Measurements from ENCODE around the gene KPNA4. TPM values are rescaled to one million over a fixed set of nuclear protein-coding genes. Genes with fewer than 3 reads are reported as not detected.
A peak's percentile ranks its signal among the peaks of the same experiment; 100 is the strongest.

The KPNA4 gene
- total and polyA plus RNA-seq, 2 of the 4 experiments (the other 2 are of a cell fraction), result 12.9 to 46.1 TPM

GRCh38 chr3:160446522-160447056 lies 118.8 kb downstream of the KPNA4 start:
- Histone ChIP-seq H3K4ac (ENCODE audit: low read depth, low read length) (peak overlapping the region; percentile 4), H3K14ac (replicated peaks; ENCODE audit: low read depth, low read length) (peak overlapping the region; percentile 57; the same call in 1 of the 2 replicates), H2AK5ac (ENCODE audit: low read depth, low read length) (peak overlapping the region; percentile 85), H3K9me1 (ENCODE audit: insufficient read depth, low read length) (peaks cover 4% of the 10 kb centered on the region; the same call in 1 of the 2 replicates), H3K27ac (ENCODE audit: insufficient read depth, low read length) (peak overlapping the region; percentile 15; the same call in 1 of the 2 replicates), H2BK120ac (ENCODE audit: low read depth, low read length) (peak overlapping the region; percentile 19; the same call in 1 of the 2 replicates), H4K20me1 (ENCODE audit: insufficient read depth, low read length) (peaks cover 7% of the 10 kb centered on the region; the same call in 1 of the 2 replicates), H4K5ac (ENCODE audit: low read depth, low read length) (peak overlapping the region; percentile 45), H4K91ac (ENCODE audit: insufficient read depth, low read depth, low read length) (peak overlapping the region; percentile 4; the same call in 1 of the 2 replicates), H3K79me1 (ENCODE audit: low read depth in 1 of 2, low read length in 2 of 2) (peaks cover 6 to 35% of the 10 kb centered on the region in 2 experiments; a peak in 2 of 4 replicates), H3K4me1 (ENCODE audit: control insufficient read depth, insufficient read depth, low read length) (peaks cover 10% of the 10 kb centered on the region), H3K23ac (ENCODE audit: low read depth, low read length) (peak overlapping the region; percentile 80; the same call in 1 of the 2 replicates), H3K56ac (ENCODE audit: extremely low read depth, insufficient read depth, low read length) (no peak overlapping the region), H2BK15ac (ENCODE audit: low read depth, low read length) (no peak overlapping the region), H3K4me3 (ENCODE audit: insufficient read depth, low read depth, low read length) (no peak overlapping the region), H3K9me3 (ENCODE audit: control insufficient read depth, insufficient read depth, low read length) (no peaks in the 10 kb centered on the region), H2AFZ (replicated peaks; ENCODE audit: low read length, poor library complexity) (no peak overlapping the region), H2AK9ac (replicated peaks; ENCODE audit: low read depth, low read length, poor library complexity) (peak overlapping the region; percentile 47), H4K8ac (ENCODE audit: low read depth in 2 of 2, low read length in 2 of 2) (peak overlapping the region in 1 of 2 experiments; percentile 23; a peak in 1 of 4 replicates), H3K36me3 (ENCODE audit: control insufficient read depth, insufficient read depth, low read length) (peaks cover 5% of the 10 kb centered on the region), H3K4me2 (ENCODE audit: low read depth, low read length) (peak overlapping the region; percentile 54), H3K18ac (ENCODE audit: low read depth, low read length) (no peak overlapping the region), H2BK20ac (ENCODE audit: low read depth, low read length) (no peak overlapping the region), H3K9ac (ENCODE audit: low read depth, low read length) (no peak overlapping the region), H3K27me3 (ENCODE audit: control insufficient read depth, insufficient read depth, low read length) (no peaks in the 10 kb centered on the region), H2BK5ac (ENCODE audit: low read depth, low read length, poor library complexity, severe bottlenecking) (peak overlapping the region; percentile 9)
- intact Hi-C loops (cut with micrococcal nuclease), result no loop called here
- ChIA-PET POLR2A (ENCODE audit: unreplicated experiment) (no interaction called here), CTCF (interaction anchor here (0.5 kb wide), 1 partner anchor 503 kb away, joined by 5 read pairs; no protein-coding TSS in a partner anchor)
- in situ Hi-C loops (cut with MboI; ENCODE audit: low sequenced_read_pairs), result no loop called here
- no peak for ATAC-seq (ENCODE audit: low read depth)
- TF ChIP-seq USF2 (IDR thresholded peaks at IDR 0.05; ENCODE audit: low read depth, low read length), result no peak
- no peak for TF ChIP-seq FOS (IDR thresholded peaks at IDR 0.05; ENCODE audit: low read depth, low read length)
- no peak for TF ChIP-seq RCOR1 (IDR thresholded peaks at IDR 0.05; ENCODE audit: insufficient replicate concordance, low read length)
- no peak for TF ChIP-seq CEBPB (IDR thresholded peaks at IDR 0.05; ENCODE audit: low read depth, low read length)
- no peak for TF ChIP-seq RAD21 (IDR thresholded peaks at IDR 0.05; ENCODE audit: low read length)
- TF ChIP-seq MAZ (IDR thresholded peaks at IDR 0.05; ENCODE audit: borderline replicate concordance, low read depth, low read length), result no peak
- TF ChIP-seq RFX5 (IDR thresholded peaks at IDR 0.05; ENCODE audit: low read depth, low read length), result no peak
- no peak for TF ChIP-seq POLR2A (IDR thresholded peaks at IDR 0.05; ENCODE audit: low read depth, low read length)
- no peak for TF ChIP-seq ELK1 (IDR thresholded peaks at IDR 0.05; ENCODE audit: borderline replicate concordance, low read depth, low read length)
- no peak for TF ChIP-seq CHD1 (IDR thresholded peaks at IDR 0.05; ENCODE audit: low read depth, low read length)
- TF ChIP-seq SMC3 (IDR thresholded peaks at IDR 0.05; ENCODE audit: low read depth, low read length), result no peak
- TF ChIP-seq MAFK (IDR thresholded peaks at IDR 0.05; ENCODE audit: low read depth, low read length), result no peak
- TF ChIP-seq BHLHE40 (IDR thresholded peaks at IDR 0.05; ENCODE audit: low read depth, low read length), result no peak
- TF ChIP-seq CTCF (conservative IDR thresholded peaks at IDR 0.05; ENCODE audit: low read depth, low read length), result no peak
- DNase-seq, result no peak
- dilution Hi-C loops (cut with HindIII; ENCODE audit: low sequenced_read_pairs, unreplicated experiment), result no loop called here
- no TSS peak for BruUV-seq (replicated peaks)
- WGBS, 2 experiments (ENCODE audit: extremely low coverage in 2 of 2, insufficient read length in 1 of 2), result 100% methylated on average over 3 of the region's 13 CpGs; no CpG with 5 or more reads in 1 of the 2 experiments

Data from IMR-90 (cell line).